H1 (cell line): ENCODE measurements around the gene NUDT3.

Source experiments
- CHD2 ChIP-seq: IDR thresholded peaks from 2 replicates; pipeline ENCODE4 v1.6.1; 2012; ENCODE audit warnings: low read length, improper control_type of control experiment
- CTCF ChIP-seq, 3 experiments: IDR thresholded peaks; 1 replicate in 2 of 3; 2 replicates in 1 of 3; pipeline versions ENCODE4 v1.5.1 to v1.6.1; 2011; ENCODE audit warnings: low read length in 3 of 3, mild to moderate bottlenecking in 3 of 3, inconsistent platforms in 2 of 3, low read depth in 1 of 3, moderate library complexity in 1 of 3; ENCODE audit not compliant: insufficient read depth in 1 of 3; ENCODE audit errors: control extremely low read depth in 1 of 3
- RAD21 ChIP-seq, 2 experiments: IDR thresholded peaks in 1 of 2; conservative IDR thresholded peaks in 1 of 2; 2 replicates each; pipeline ENCODE4 v1.6.1; 2011; ENCODE audit warnings: low read depth in 2 of 2, low read length in 2 of 2, improper control_type of control experiment in 1 of 2, inconsistent platforms in 1 of 2, mild to moderate bottlenecking in 1 of 2, moderate library complexity in 1 of 2
- RBBP5 ChIP-seq: IDR thresholded peaks from 2 replicates; pipeline ENCODE4 v1.7.1; 2012; ENCODE audit warnings: low read depth, mild to moderate bottlenecking, inconsistent platforms, low read length, moderate library complexity, borderline replicate concordance

DNA sequence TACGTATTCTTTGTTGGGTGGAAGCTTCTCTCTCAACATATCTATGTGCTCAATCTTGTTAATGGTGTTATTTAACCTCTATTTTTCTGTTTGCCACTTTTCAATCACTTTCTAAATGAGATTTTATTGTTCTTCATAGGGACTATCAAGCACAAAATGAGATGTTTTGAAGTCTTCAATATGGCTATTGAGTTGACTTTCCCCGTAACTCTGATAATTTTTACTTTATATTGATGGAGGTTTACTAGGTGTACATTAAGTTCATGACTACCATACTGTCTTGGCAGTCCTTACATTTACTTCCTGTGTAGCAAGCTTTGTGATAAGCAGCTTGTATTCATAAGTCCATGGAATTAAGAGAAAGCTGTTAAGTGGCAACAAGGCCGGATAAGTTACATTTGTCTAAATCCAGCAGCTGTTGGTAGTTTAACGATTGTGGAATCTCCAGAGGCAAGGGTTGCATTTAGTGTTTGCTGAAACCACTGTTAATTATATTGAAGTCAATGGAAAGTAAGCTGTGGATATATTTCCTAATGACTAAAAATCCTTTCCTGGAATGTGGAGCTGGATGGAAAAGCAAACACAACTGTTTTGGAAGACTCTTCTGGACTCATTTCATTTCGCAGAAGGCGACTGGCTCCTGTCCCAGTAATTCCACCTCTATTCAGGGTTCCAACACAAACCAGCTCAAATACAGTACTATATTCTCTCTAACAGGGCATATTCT lies 86.3 kb downstream of the NUDT3 start:
- TF ChIP-seq CTCF (IDR thresholded peaks at IDR 0.05; ENCODE audit: control extremely low read depth in 1 of 3, insufficient read depth in 1 of 3, low read depth in 1 of 3, low read length in 3 of 3) (no peak), RBBP5 (no peak), RAD21 (IDR thresholded peaks at IDR 0.05 in 1 of 2, conservative IDR thresholded peaks at IDR 0.05 in 1 of 2; ENCODE audit: low read depth in 2 of 2, low read length in 2 of 2) (no peak), CHD2 (no peak)
